ENCODE measurements around the gene RXRA. TPM values are rescaled to one million over a fixed set of nuclear protein-coding genes. Genes with fewer than 3 reads are reported as not detected.
A peak's percentile ranks its signal among the peaks of the same experiment; 100 is the strongest.

RXRA gene
- total and polyA plus RNA-seq, 10 donors = 10.9 to 116 (median 81.0) TPM

DNA sequence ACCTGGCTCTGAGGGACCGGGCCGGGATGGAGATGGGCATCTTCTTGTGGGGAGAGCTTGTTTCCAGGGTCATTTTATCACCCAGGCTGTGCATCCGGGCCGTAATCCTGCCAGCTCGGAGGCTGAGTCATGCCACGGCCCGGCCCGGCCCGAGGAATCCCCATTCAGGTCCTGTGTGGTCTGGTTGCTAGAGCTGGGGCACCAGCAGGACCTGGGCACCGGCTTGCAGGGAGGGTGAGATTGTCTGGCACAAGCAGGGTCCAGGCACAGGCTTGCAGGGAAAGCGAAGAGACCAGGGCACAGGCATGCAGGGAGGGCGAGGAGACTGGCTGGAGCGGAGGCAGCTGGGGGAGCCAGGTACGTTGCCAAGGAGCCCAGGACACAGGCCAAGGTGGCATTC lies 106.8 kb downstream of the RXRA start:
- no peak for DNase-seq
- Histone ChIP-seq H3K27ac (peak overlapping the region in 4 of 8 donors; percentile 55 to 88 (median 80)), H3K36me3 (peaks cover 0 to 98% (median 50%) of the 10 kb centered on the region in 6 donors), H3K4me3 (no peak overlapping the region), H3K4me1 (peaks cover 10 to 74% (median 55%) of the 10 kb centered on the region in 6 donors), H3K9me3 (no peaks in the 10 kb centered on the region), H3K27me3 (replicated peaks in 1 of 7) (no peaks in the 10 kb centered on the region)
- TF ChIP-seq, protein P1, sequence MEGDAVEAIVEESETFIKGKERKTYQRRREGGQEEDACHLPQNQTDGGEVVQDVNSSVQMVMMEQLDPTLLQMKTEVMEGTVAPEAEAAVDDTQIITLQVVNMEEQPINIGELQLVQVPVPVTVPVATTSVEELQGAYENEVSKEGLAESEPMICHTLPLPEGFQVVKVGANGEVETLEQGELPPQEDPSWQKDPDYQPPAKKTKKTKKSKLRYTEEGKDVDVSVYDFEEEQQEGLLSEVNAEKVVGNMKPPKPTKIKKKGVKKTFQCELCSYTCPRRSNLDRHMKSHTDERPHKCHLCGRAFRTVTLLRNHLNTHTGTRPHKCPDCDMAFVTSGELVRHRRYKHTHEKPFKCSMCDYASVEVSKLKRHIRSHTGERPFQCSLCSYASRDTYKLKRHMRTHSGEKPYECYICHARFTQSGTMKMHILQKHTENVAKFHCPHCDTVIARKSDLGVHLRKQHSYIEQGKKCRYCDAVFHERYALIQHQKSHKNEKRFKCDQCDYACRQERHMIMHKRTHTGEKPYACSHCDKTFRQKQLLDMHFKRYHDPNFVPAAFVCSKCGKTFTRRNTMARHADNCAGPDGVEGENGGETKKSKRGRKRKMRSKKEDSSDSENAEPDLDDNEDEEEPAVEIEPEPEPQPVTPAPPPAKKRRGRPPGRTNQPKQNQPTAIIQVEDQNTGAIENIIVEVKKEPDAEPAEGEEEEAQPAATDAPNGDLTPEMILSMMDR (IDR thresholded peaks at IDR 0.05 in 8 of 11, conservative IDR thresholded peaks at IDR 0.05 in 3 of 11) = no peak
- peak in 1 of 3 donors; percentile 6 for TF ChIP-seq POLR2AphosphoS5 (IDR thresholded peaks at IDR 0.05)
- no peak for TF ChIP-seq POLR2A (IDR thresholded peaks at IDR 0.05)
- intact Hi-C loops (cut with DNase I; ENCODE audit: low total_unique reads) = no loop called here
- WGBS, 5 donors = 58 to 82% (median 75%) methylated on average over 8 to 14 of the region's 14 CpGs

DNA sequence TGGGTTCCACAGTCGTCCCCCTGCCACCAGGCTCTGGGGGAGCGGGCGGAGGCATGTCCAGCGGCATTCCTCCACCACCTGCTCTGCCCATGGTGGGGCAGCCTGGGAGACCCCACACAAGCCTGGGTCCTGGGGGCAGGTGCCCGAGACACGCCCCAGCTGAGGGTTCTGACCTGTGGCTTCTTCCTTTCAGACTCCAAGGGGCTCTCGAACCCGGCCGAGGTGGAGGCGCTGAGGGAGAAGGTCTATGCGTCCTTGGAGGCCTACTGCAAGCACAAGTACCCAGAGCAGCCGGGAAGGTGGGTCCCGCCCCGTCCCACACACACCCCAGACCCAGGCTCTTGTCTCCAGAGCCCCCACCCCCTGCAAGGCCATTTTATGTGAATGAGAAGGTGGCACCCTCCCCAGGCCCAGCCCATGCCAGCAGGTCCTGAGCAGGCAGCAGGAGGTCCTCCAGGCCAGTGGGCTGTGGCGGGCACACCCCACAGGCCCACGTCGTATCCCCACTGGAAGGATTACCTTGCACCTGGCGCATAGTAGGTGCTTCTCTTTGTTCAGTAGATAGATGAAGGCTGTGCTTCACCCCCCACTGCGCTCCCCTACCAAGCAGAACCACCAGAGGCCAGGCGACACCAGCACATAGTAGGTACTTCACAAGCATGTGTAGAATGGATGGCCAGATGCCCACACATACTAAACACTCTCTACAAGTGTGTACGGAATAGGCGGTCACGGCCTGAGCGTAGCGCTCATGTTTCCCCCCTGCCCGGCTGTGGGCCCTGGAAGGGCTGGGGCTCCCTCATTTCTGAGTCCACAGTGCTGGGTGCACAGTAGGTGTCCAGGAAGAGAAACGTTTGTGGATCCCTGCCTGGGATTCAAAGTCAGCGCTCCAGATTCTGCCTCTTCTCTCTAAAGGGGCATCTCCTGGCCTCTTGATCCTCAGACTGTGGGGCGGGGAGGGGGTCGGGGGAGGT lies 107.9 kb downstream of the RXRA start:
- WGBS, 5 donors = 71 to 83% (median 81%) methylated on average over 21 to 30 of the region's 30 CpGs
- H3K4me3 ChIP-seq = peak overlapping the region in 1 of 8 donors; percentile 4
- TF ChIP-seq POLR2A (IDR thresholded peaks at IDR 0.05) (no peak), POLR2AphosphoS5 (IDR thresholded peaks at IDR 0.05) (no peak)
- TF ChIP-seq, protein P1 (IDR thresholded peaks at IDR 0.05 in 8 of 11, conservative IDR thresholded peaks at IDR 0.05 in 3 of 11) = no peak
- H3K4me1 ChIP-seq = peaks cover 10 to 75% (median 57%) of the 10 kb centered on the region in 6 donors
- peaks cover 0 to 100% (median 44%) of the 10 kb centered on the region in 6 donors for H3K36me3 ChIP-seq
- H3K27ac ChIP-seq = peak overlapping the region in 7 of 8 donors; percentile 56 to 88 (median 82)
- no peaks in the 10 kb centered on the region for H3K9me3 ChIP-seq
- intact Hi-C loops (cut with DNase I; ENCODE audit: low total_unique reads) = no loop called here
- DNase-seq = no peak
- no peaks in the 10 kb centered on the region for H3K27me3 ChIP-seq (replicated peaks in 1 of 7)

DNA sequence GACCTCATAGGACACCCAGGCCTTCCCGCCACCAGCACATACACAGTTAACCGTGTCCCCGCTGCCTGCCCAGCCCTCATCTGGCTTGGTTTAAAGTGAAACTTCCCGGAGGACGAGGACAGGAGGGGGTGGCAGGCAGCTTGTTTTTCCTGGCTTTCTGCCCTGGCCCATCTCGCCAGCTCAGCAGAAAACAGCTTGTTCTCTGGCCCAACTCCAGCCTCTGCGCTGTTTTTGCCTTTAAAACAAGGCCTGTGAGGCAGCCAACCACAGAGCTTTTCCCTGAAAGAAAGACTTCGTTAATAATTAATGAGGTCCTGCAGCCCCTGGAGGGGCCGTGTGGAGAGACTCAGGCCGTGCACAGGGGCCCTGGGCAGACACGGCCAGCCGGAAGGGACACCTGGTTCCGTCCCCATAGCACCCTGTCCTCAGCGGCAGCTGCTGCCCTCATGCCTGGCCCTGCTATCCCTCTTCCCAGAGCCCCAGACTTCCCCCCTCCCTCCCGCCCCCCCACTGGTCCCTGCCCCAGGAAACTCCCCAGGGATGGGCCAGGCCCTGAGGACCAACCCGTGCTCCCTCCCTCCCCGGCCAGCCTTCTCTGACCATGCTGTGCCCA lies 108.7 kb downstream of the RXRA start:
- Histone ChIP-seq H3K4me1 (peaks cover 10 to 83% (median 61%) of the 10 kb centered on the region in 6 donors), H3K27ac (peak overlapping the region; percentile 53 to 88 (median 79)), H3K4me3 (peak overlapping the region in 1 of 8 donors; percentile 4), H3K36me3 (peaks cover 0 to 99% (median 39%) of the 10 kb centered on the region in 6 donors), H3K27me3 (replicated peaks in 1 of 7) (no peaks in the 10 kb centered on the region), H3K9me3 (no peaks in the 10 kb centered on the region)
- WGBS, 5 donors = 21 to 42% (median 37%) methylated on average over 5 to 17 of the region's 17 CpGs
- peak; percentile 88 for DNase-seq
- intact Hi-C loops (cut with DNase I; ENCODE audit: low total_unique reads) = no loop called here
- TF ChIP-seq POLR2AphosphoS5 (IDR thresholded peaks at IDR 0.05) (peak; percentile 69 to 83 (median 79)), POLR2A (IDR thresholded peaks at IDR 0.05) (no peak)
- TF ChIP-seq, protein P1 (IDR thresholded peaks at IDR 0.05 in 8 of 11, conservative IDR thresholded peaks at IDR 0.05 in 3 of 11) = peak in 1 of 11 experiments; percentile 10

Data from spleen (tissue), 11 donors.